H4 (cell line): Measurements from ENCODE around the gene RGR. TPM values are rescaled to one million over a fixed set of nuclear protein-coding genes. Genes with fewer than 3 reads are reported as not detected.

ENCODE experiments used
- DNase-seq: peaks from one replicate; pipeline ENCODE4 v3.0.0-alpha.2; 2015; ENCODE audit warnings: low spot score
- total RNA-seq: library from RNA; depleted of rRNA; stranded (reverse); fragments of >200 nt; shearing (Covaris generic); gene quantifications from 2 replicates; pipeline ENCODE4 v1.2.3, GENCODE V29; 2014; rRNA removed

The RGR gene, protein sequence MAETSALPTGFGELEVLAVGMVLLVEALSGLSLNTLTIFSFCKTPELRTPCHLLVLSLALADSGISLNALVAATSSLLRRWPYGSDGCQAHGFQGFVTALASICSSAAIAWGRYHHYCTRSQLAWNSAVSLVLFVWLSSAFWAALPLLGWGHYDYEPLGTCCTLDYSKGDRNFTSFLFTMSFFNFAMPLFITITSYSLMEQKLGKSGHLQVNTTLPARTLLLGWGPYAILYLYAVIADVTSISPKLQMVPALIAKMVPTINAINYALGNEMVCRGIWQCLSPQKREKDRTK
- not detected in 2 replicates for total RNA-seq

DNA sequence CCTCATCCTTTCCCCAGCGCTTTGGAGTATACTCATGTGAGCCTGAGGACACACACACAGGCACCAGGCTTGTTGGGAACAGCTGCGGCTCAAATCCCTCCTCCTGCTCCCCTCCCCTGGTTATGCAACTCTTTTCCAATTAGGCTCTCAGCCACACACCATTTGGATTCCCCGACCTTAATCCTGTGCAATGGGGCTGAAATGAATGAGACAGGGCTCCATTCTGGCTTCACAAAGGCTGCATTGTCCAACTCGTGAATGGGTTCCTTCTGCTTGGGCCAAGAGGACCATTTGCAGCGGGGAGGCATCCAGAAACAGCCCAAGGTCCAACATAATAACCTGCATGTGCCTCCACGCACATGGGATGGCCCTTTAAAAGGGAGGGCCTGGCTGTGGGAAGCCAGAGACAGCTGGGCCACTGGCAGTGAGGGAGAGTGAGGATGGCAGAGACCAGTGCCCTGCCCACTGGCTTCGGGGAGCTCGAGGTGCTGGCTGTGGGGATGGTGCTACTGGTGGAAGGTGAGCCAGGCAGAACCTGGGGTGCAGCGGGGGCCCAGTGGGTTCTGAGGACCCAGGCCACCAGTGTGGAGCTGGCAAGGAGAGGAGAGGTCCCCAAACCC, at the start of gene RGR:
RGR (plus strand) TSS at position 403 of the 620 bp plus-strand sequence; CDS start at position 441, 38 bp downstream.
- no peak for DNase-seq

DNA sequence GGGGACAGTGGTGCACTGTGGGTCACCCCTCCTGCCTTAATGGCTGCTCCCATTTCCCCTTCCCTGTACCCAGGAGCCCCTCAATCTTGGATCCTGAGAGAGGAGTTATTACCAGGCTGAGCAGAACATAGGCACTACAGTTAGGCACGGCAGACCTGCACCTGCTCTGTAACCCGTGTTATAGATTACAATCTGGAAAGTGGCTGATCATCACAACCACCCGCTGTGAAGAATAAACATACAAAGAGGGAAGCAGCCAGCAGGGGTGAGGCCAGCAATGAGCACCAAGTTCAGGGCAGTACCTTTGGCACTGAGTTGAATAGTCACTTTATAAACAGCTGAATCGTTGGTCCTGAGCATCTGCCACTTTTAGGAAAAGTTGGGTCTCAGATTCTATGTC, 48.8 kb upstream of the RGR start:
- no peak for DNase-seq

DNA sequence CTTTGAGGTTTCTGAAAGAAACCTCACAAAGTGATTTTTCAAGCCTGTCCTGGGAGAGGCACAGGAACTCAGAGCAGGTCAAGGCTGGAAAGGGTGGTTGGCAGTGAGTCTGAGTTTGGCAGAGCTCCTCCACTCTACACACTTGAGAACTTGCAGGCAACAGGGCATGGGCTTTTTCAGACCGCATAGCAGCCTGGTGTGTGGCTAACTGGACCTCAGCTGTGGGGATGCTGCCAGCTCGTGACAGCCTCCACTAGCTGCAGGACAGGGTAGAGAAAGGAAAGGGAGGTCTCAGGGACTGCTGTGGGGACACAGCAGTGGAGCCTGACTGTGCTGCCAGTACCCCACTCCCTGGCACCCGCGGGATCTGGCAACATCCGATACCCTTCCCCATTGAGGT, 47.9 kb upstream of the RGR start:
- no peak for DNase-seq

DNA sequence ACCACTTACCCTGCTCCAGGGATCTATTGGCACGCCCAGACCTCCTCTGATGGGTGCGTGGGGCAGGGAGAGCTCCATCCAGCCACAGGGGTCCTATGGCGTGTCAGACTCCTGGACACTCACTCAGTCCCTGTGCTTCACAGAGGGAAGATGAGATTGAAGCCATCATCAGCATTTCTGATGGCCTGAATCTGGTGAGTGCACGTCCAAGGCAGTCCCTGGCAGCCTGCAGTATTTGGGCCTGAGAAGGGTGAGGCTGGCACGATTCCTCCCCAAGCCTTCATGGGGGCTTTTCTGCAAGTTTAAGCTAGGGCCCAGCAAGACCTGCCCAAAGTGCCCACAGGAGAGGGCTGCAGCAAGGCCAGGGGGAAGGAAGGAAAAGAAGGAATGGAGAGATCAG, 47.2 kb upstream of the RGR start:
- no peak for DNase-seq

DNA sequence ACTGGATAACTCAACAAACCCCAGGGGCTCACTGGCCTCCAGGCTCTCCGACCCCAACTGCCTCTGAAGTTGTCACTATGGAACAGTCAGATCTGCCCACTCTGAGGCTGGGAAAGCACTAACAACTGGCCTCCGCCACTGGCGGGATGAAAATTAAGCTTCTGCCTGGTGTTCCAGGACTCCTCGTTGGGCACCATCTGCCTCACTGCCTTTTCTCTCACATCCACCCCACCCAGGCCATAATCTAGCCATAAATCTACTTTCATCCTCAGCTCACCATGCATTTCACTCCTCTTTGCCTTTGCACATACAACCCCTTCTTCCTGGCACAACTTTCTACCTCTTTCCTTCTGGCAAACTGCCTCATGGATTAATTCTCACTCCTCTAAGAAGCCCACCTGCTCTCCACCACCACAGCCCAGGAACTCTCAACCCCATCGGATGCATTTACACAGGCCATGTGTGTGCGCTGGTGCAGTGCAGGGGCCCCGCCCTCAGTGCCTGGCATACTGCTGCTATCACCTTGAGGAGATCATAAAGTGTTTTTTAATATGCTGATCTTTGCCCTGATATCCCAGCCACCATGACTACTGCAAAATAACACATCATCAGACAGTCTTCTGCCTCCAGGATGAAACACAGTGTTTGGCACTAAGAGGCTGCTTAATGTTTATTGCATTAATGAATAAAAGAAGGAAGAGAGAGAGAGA, 46.5 kb upstream of the RGR start:
- DNase-seq = no peak

DNA sequence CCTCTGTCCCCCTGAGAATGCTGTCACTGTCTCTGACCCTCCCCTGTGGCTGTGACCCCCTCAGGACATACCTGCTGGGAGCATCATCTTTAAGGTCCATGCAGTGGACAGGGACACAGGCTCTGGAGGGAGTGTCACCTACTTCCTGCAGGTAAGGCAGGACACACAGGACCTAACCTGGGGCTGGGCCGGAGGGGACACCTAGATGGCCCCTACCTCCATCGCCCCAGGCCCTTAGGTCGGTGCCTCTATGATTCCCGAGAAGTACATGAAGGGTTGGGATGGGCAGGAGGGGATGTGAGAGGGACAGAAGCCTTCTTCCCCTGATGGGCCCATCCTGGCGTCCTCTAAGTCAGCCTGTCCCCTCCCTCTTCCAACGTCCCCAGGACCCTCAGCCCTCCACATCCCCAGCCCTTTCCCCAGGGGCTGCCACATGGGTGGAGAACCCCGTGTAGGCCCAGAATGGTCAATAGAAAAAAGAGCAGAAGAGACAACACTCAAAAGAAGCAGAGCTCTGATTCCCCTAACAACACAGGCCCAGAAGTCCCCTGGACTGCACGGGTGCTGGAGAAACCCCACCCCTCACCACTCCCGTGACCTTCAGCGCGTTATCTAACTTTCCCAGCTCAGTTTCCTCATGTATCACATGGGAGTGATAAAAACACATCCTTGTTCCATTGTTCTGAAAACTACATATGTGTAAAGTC, 44.2 kb upstream of the RGR start:
- no peak for DNase-seq

DNA sequence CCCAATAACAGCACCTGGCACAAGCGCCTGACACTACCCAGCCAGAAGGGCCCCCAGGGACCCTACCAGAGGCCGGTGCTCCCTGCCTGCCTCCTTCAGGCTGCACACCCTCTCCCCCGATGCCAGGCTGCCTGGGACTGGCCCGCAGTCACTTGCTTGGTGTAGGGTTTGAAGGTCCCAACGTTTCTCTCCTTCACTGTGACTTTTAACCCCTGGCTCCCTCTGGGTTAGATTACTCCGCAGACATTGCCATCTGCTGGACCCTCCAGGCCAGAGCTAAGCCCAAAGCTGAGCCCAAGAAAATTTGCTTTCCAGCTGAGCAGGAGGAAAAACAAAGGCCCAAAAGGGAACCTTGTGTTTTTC, 43.6 kb upstream of the RGR start:
- DNase-seq = no peak

DNA sequence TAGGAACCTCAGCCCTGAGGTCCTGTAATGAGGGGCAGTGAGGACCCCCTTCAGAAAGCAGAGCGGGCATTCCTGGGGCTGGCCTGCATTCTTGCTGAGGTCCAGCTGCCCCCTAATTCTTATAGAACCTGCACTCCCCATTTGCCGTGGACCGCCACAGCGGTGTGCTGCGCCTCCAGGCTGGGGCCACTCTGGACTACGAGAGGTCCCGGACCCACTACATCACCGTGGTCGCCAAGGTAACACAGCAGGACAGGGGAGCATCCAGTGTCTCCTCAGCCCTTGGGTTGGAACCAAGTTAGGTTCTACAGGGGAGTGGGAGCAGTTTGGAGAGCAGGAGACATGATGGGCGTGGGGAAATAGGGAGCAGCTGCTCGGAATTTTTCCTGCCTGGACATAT, 43.2 kb upstream of the RGR start:
- no peak for DNase-seq

DNA sequence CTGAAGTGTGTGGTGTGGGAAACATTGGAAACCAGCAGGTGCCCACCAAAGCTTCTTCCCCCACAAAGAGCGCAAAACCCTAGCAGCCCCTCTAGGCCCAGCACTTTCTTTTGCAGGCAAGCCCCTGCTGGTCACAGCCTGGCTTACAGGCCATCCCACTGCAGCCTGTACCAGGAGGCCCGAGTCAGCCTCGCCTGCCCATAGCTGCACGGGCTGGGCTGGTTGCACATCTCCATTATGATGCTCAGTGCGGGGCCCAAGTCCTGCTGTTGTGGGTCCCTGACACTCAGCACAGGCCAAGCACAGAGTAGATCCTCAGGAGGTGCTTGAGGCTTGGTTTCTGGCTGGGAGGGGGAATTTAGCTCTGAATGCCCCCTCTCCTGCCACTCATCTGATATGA, 42.5 kb upstream of the RGR start:
- DNase-seq = no peak

DNA sequence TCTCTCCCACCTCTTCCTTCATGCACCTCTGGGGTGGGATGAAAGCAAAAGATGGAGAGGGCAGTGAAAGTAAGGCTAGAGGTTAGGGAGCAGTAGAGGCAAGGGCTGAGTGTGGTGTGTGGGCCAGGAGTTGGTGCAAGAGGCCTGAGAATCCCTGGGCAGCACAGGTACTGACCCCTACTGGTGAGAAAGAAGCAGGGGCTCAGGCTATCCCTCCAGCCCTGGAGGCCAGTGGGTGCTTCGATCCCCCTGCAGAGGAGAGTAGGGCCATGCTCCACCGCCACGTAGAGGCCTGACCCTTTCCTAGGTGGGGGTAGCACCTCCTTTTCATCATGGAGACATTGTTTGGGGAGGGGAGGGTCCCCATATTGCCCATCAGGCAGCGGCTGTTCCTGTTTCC, 40.7 kb upstream of the RGR start:
- DNase-seq = no peak

DNA sequence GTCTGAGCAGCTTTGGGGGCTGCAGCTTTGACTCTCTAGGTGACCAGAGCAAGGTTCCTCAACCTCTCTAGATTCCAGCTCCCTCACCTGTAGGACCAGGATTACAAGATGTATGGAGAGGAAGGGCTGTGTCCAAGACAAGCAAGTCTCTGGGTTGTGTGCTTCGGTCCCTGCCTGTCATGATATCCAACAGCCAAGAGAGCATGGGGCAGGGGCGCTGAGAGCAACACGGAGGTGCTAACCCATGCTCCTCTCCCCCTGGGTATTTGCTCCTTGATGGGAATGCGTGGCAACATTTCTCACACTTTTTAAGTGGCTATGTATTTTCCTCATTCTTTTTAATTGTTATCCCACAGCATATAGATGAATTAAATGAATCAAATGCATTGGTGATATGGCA, 40.2 kb upstream of the RGR start:
- no peak for DNase-seq

DNA sequence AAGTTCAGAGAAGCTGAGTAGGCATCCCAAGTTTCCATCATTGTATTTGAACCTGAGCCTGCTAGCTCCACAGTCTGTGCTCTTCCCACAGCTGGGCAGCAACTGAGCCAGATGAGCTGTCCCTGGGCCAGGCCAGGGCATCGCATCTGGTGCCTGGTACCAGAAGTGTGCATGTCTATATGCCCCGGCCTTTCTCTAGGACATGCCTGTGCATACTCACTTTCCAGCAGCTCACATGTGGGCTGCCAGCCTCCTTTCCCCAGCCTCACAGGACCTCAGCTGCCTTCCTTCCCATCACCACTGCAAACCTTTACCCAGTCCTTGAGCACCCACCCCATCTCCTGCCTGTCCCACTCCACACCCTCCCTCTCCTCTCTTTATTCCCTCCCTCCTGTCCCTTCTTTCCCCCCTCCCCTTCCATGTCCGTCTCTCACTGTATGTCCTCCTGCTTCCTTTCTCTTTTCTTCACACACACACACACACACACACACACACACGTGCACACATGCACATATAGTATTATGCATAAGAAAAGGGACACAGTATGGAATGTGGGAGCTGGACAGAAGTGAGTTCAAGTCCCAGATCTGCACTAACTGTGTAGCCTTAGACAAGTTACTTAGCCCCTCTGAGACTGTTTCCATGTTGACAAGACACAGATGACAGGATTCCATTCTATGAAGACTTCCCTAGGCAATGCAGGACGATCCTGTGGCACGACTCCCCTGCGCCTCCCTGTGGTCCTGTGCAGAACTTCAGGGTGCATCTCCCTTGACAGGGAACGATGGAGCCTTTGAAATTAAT, 39.6 kb upstream of the RGR start:
- peak; percentile 42 for DNase-seq

DNA sequence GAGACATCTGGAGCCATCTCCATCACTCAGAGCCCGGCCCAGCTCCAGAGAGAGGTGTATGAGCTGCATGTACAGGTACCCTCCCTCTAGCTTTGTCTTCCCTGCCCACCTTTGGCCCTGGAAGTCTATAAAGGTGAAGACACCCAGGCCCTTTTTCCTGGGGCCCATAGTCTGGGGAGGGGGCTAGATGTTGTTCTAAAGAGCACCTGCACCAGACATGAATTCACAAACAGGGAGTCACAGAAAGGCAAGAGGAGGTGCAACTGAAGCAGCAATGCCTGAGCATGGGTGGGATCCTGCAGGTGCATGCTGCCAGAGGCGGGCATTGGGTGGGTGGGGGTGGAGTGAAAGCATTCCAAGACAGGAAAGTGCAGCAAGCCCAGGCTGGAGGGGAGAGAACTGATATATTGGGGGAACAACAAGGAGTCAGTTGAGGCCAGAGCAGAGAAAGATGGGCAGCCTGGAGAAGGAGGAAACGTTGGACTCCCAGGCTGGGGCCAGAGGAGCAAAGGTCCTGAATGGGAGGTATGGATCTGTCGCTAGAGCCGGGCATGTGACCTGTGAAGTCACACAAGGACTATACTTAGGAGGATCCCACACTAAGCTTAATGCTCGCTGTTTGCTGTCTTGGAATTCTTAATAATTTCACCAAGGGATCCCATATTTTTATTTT, 38.9 kb upstream of the RGR start:
- DNase-seq = no peak

DNA sequence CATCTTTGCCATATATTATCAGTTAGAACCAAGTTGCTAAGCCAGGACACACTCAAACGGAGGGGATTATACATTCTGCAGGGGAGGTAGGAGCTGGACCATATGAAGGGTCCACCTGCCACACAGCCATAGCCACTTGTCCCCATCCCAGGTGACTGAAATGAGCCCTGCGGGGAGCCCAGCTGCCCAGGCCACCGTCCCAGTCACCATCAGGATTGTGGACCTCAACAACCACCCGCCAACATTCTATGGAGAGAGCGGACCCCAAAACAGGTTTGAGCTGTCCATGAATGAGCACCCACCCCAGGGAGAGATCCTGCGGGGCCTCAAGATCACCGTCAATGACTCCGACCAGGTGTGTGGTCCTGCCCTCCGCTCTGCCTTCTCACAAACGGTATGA, 36.8 kb upstream of the RGR start:
- DNase-seq = no peak

DNA sequence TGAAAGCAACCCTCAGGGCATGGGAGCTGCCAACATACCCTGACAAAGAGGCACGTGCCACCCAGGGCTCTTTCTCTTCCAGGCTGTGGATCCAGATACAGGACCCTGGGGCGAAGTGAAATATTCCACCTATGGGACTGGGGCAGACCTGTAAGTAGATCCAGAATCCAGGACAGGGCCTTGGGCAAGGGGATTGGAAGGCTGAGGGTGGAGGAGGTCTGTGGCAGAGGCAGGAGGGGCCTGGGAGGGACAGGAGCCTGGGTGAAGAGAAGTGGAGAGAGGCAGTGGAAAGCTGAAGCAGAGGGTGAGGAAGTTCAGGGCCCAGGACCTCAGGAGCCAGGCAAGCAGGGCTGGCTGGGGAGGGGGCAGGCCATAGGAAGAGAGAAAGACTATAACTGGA, 33.3 kb upstream of the RGR start:
- DNase-seq = no peak

DNA sequence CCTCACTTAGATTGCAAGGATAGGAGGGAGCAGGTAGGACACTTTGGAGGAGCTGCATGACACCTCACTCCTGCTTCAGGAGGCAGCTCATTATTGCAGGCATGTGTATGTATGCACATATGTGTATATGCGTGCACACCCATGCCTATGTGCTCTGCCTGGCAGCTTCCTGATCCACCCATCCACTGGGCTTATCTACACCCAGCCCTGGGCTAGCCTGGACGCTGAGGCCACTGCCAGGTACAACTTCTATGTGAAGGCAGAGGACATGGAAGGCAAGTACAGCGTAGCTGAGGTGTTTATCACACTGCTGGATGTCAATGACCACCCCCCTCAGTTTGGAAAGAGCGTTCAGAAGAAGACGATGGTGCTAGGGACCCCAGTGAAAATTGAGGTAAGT, 32.8 kb upstream of the RGR start:
- DNase-seq = no peak

DNA sequence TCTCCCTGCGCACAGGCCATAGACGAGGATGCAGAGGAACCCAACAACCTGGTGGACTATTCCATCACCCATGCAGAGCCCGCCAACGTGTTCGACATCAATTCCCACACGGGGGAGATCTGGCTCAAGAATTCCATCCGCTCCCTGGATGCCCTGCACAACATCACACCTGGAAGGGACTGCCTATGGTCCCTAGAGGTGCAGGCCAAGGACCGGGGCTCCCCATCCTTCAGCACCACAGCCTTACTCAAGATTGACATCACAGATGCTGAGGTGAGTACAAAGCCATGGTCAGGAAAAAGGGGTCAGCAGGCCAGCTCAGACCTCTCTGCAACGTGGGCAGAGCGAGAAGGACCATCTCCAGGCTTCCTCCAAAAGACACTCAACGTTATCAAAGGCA, 31.8 kb upstream of the RGR start:
- DNase-seq = no peak

DNA sequence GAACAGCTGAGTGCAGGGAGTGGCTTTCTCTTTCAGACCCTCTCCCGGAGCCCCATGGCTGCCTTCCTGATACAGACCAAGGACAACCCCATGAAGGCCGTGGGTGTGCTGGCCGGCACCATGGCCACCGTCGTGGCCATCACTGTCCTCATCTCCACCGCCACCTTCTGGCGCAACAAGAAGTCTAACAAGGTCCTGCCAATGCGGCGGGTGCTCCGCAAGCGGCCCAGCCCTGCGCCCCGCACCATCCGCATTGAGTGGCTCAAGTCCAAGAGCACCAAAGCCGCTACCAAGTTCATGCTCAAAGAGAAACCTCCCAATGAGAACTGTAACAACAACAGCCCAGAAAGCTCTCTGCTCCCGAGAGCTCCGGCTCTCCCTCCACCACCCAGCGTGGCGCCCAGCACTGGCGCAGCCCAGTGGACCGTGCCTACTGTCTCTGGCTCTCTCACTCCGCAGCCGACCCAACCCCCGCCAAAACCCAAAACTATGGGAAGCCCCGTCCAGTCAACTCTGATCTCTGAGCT, 30.7 kb upstream of the RGR start:
- no peak for DNase-seq

DNA sequence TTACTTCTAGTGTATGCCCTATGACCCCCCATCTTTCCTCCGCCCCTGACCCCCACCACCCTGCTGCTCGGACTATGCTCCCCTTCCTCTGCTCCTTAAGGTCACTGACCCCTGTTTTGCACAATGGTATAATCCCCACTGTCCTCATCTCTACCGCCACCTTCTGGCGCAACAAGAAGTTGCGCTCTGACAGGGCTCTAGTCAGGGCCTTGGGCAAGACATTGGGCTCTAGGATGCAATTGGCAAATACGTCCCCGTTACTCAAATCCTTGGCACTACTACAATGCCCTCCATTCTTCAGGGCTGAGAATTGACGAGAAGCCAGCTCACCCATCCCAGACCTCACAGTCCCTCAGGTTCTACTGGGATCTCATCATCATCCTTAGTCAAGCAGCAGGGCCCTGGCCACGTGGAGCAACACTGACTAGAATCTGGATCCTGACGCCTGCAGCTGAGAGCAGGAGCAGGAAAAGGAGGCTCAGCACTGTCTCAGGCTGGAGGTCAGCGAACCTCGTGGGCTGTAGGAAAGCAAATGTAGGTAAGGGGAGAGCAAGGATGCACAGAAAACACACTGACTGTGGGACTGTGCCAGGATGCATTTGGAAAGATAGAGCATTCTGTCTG, 30.1 kb upstream of the RGR start:
- DNase-seq = no peak

DNA sequence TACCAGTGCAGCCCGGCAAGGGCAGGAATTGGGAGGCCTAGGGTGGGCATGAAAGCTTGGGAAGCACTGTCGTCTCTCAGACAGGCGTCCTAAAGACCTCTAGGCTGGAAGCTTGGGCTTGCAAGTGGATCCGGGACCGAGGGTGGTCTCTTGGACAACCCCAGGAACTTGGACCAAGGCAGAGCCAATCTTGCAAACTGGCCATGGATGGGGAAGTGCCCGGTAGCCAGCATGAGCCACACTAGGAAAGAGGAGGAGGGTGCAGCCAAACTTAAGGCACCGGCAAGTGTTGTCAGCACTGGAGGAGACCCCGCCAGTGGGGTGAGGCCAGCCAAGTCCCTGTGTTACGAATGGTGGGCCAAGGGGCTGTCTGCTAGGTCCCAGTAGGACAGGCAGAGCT, 28.0 kb upstream of the RGR start:
- DNase-seq = no peak

DNA sequence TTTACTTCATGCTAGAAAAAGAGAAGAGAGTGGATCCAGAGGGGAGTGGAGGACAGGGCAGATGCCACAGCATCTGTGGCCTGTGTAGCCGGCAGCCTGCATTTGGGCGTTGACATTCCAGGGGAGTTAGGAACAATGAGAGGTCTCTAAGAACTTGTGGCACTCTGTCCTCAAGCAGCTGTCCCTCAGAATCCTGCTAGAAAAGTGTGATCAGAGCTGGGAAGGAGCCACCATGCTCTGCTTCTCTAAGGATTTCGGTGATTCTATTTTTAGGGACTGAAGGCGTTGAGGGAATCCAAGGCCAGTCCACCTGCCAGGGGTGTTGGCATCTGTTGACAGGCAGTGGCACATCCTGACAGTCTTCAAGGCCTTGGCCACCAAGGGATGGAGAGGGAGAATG, 27.1 kb upstream of the RGR start:
- no peak for DNase-seq
